Mesothelial cell of epicardium (in vitro differentiated cells): Measurements from ENCODE around the gene SORBS2. TPM values are rescaled to one million over a fixed set of nuclear protein-coding genes. Genes with fewer than 3 reads are reported as not detected.
"Not testable (repeated sequence)": the region's sequence is repeated elsewhere in the genome, so short reads cannot be mapped to it uniquely, and the experiment has no call there.

Experiments used
- DNase-seq, 2 experiments: peaks; one replicate each; pipeline ENCODE4 v3.0.0; 2021; ENCODE audit warnings: low spot score in 2 of 2; ENCODE audit not compliant: unreplicated experiment in 2 of 2
- H3K27ac Mint-ChIP-seq: 2 replicates; pipeline ENCODE4 v1.8.0; 2021; ENCODE audit warnings: mixed read lengths
- H3K27me3 Mint-ChIP-seq: 2 replicates; pipeline ENCODE4 v1.8.0; 2021; ENCODE audit warnings: low read depth, mixed read lengths
- H3K36me3 Mint-ChIP-seq: 2 replicates; pipeline ENCODE4 v1.8.0; 2021; ENCODE audit warnings: mixed read lengths
- H3K4me1 Mint-ChIP-seq: 2 replicates; pipeline ENCODE4 v1.8.0; 2021; ENCODE audit warnings: mixed read lengths
- H3K4me3 Mint-ChIP-seq: 2 replicates; pipeline ENCODE4 v1.8.0; 2021; ENCODE audit warnings: mild to moderate bottlenecking, moderate library complexity, mixed read lengths
- H3K9me3 Mint-ChIP-seq: 2 replicates; pipeline ENCODE4 v1.8.0; 2021; ENCODE audit warnings: mixed read lengths
- total RNA-seq: library from RNA; stranded (reverse); gene quantifications from 3 replicates; pipeline ENCODE4 v1.2.1, GENCODE V29; 2021
- TF ChIP-seq, protein P1 (sequence below): fragments of 200-600 bp; sonication (generic); IDR thresholded peaks from one replicate; pipeline ENCODE4 v1.5.0; 2021; ENCODE audit warnings: antibody characterized with exemption; ENCODE audit not compliant: unreplicated experiment

SORBS2 gene
- total RNA-seq, 1 donor from 2014 or later = 11.0 TPM

DNA sequence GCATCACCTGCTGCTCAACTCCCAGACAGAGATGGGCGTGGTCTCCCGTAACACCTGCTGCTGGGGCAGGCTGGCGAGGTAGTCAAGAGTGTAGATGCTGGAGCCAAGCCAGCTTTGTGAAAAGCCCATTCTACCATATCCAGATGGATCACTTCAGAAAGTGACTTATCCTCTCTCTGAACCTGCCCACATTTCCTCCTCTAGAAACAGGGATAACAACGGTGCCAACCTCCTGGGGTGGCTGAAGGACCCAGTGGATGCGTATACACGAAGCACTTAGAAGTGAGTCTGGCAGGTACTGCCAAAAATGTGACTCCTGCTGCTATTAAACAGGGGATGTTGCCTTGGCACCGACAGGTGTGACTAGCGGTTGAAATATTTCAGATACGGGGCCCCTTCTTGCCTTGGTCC is 95.8 kb downstream of the SORBS2 start:
- no peaks in the 10 kb centered on the region for H3K9me3 Mint-ChIP-seq
- no peaks in the 10 kb centered on the region for H3K36me3 Mint-ChIP-seq
- H3K4me1 Mint-ChIP-seq = peaks cover 12% of the 10 kb centered on the region
- no peak for DNase-seq
- TF ChIP-seq, protein P1, sequence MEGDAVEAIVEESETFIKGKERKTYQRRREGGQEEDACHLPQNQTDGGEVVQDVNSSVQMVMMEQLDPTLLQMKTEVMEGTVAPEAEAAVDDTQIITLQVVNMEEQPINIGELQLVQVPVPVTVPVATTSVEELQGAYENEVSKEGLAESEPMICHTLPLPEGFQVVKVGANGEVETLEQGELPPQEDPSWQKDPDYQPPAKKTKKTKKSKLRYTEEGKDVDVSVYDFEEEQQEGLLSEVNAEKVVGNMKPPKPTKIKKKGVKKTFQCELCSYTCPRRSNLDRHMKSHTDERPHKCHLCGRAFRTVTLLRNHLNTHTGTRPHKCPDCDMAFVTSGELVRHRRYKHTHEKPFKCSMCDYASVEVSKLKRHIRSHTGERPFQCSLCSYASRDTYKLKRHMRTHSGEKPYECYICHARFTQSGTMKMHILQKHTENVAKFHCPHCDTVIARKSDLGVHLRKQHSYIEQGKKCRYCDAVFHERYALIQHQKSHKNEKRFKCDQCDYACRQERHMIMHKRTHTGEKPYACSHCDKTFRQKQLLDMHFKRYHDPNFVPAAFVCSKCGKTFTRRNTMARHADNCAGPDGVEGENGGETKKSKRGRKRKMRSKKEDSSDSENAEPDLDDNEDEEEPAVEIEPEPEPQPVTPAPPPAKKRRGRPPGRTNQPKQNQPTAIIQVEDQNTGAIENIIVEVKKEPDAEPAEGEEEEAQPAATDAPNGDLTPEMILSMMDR = no peak
- no peak overlapping the region for H3K4me3 Mint-ChIP-seq
- peaks cover 7% of the 10 kb centered on the region for H3K27me3 Mint-ChIP-seq
- no peak overlapping the region for H3K27ac Mint-ChIP-seq

GRCh38 chr4:185714524-185714923 is 97.5 kb downstream of the SORBS2 start:
- not testable (repeated sequence) for H3K4me1 Mint-ChIP-seq, DNase-seq, H3K4me3 Mint-ChIP-seq, H3K9me3 Mint-ChIP-seq, H3K27me3 Mint-ChIP-seq, H3K36me3 Mint-ChIP-seq, H3K27ac Mint-ChIP-seq

GRCh38 chr4:185713731-185714130 is 98.3 kb downstream of the SORBS2 start:
- DNase-seq = no peak
- H3K27ac Mint-ChIP-seq = no peak overlapping the region
- H3K27me3 Mint-ChIP-seq = peaks cover 7% of the 10 kb centered on the region
- TF ChIP-seq, protein P1 = no peak
- H3K4me3 Mint-ChIP-seq = no peak overlapping the region
- H3K9me3 Mint-ChIP-seq = no peaks in the 10 kb centered on the region
- H3K4me1 Mint-ChIP-seq = peaks cover 2% of the 10 kb centered on the region
- no peaks in the 10 kb centered on the region for H3K36me3 Mint-ChIP-seq

GRCh38 chr4:185713272-185713671 is 98.7 kb downstream of the SORBS2 start:
- no peak for DNase-seq
- no peaks in the 10 kb centered on the region for H3K4me1 Mint-ChIP-seq
- no peak overlapping the region for H3K27ac Mint-ChIP-seq
- H3K4me3 Mint-ChIP-seq = no peak overlapping the region
- TF ChIP-seq, protein P1 = no peak
- H3K9me3 Mint-ChIP-seq = no peaks in the 10 kb centered on the region
- peaks cover 7% of the 10 kb centered on the region for H3K27me3 Mint-ChIP-seq
- no peaks in the 10 kb centered on the region for H3K36me3 Mint-ChIP-seq

- Mint-ChIP-seq H3K4me3 (no peak overlapping the region), H3K27ac (no peak overlapping the region), H3K4me1 (no peaks in the 10 kb centered on the region), H3K9me3 (no peaks in the 10 kb centered on the region), H3K27me3 (peaks cover 7% of the 10 kb centered on the region), H3K36me3 (no peaks in the 10 kb centered on the region)
- no peak for DNase-seq
- TF ChIP-seq, protein P1 = no peak
Observed at GRCh38 chr4:185712350-185713024, 99.5 kb downstream of the SORBS2 start.

DNA sequence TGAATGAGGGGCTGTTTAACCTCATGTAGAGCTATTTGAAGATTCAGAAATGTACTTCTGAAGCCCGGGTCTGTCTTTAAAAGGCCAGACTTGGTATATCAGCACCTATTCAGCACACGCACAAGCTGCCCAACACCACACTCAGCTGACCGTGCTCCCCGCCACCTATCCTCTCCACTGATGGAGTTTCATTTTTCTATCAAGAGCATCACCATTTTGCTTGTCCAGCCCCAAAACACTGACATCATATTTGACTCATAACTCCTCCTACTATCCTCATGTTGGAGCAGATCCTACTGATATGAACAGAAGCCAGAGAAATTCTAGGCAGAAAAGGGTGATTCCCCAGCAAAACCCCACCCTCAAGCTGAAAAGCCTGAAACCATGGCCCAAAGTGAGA is 100.3 kb downstream of the SORBS2 start:
- H3K4me3 Mint-ChIP-seq = no peak overlapping the region
- H3K27me3 Mint-ChIP-seq = peaks cover 7% of the 10 kb centered on the region
- H3K36me3 Mint-ChIP-seq = no peaks in the 10 kb centered on the region
- no peak for DNase-seq
- H3K27ac Mint-ChIP-seq = no peak overlapping the region
- H3K9me3 Mint-ChIP-seq = no peaks in the 10 kb centered on the region
- TF ChIP-seq, protein P1 = no peak
- H3K4me1 Mint-ChIP-seq = no peaks in the 10 kb centered on the region
